Superior temporal gyrus (tissue), 1 donor: Measurements from ENCODE around the gene OR1D5.
"Not testable (repeated sequence)": the region's sequence is repeated elsewhere in the genome, so short reads cannot be mapped to it uniquely, and the experiment has no call there.

ENCODE experiments used
- DNase-seq: peaks from one replicate; pipeline ENCODE4 v3.0.0-alpha.2; 2016; ENCODE audit errors: extremely low spot score

The OR1D5 gene

GRCh38 chr17:3063507-3063906 lies at the start of gene OR1D5:
TSS of gene OR1D5 (minus strand) at chr17:3063607. CDS start at chr17:3063607, 0 bp downstream.
- not testable (repeated sequence) for DNase-seq

- no peak for DNase-seq
Measured at GRCh38 chr17:3104322-3104721, 40.9 kb upstream of the OR1D5 start, which contains the start of gene OR1D2. TSS of gene OR1D2 (minus strand) at chr17:3104422. CDS start at chr17:3092996, 11,426 bp downstream.

- DNase-seq, result not testable (repeated sequence)
Measured at GRCh38 chr17:3073850-3074249, 10.4 kb upstream of the OR1D5 start.

GRCh38 chr17:3065192-3065591 lies 1.8 kb upstream of the OR1D5 start:
- not testable (repeated sequence) for DNase-seq

- not testable (repeated sequence) for DNase-seq
Measured at GRCh38 chr17:3062824-3063377, 506 bp downstream of the OR1D5 start.

GRCh38 chr17:3054868-3055267 lies 8.5 kb downstream of the OR1D5 start:
- not testable (repeated sequence) for DNase-seq

GRCh38 chr17:3049705-3050295 lies 13.6 kb downstream of the OR1D5 start:
- DNase-seq, result no peak

GRCh38 chr17:3048727-3049471 lies 14.5 kb downstream of the OR1D5 start:
- DNase-seq, result peak; percentile 99

- no peak for DNase-seq
Measured at GRCh38 chr17:3046753-3047152, 16.7 kb downstream of the OR1D5 start.

GRCh38 chr17:3043737-3044365 lies 19.6 kb downstream of the OR1D5 start:
- no peak for DNase-seq

GRCh38 chr17:3040882-3041281 lies 22.5 kb downstream of the OR1D5 start:
- DNase-seq, result peak; percentile 38

GRCh38 chr17:3039736-3040135 lies 23.7 kb downstream of the OR1D5 start:
- DNase-seq, result no peak

GRCh38 chr17:3038941-3039340 lies 24.5 kb downstream of the OR1D5 start:
- no peak for DNase-seq

GRCh38 chr17:3037259-3037658 lies 26.1 kb downstream of the OR1D5 start:
- DNase-seq, result no peak

GRCh38 chr17:3036800-3037199 lies 26.6 kb downstream of the OR1D5 start:
- no peak for DNase-seq

- DNase-seq, result no peak
Measured at GRCh38 chr17:3035968-3036280, 27.5 kb downstream of the OR1D5 start.

GRCh38 chr17:3035256-3035967 lies 28.0 kb downstream of the OR1D5 start:
- no peak for DNase-seq

- no peak for DNase-seq
Measured at GRCh38 chr17:3034578-3034920, 28.9 kb downstream of the OR1D5 start.

- no peak for DNase-seq
Measured at GRCh38 chr17:3033741-3034577, 29.4 kb downstream of the OR1D5 start.

- no peak for DNase-seq
Measured at GRCh38 chr17:3033248-3033640, 30.2 kb downstream of the OR1D5 start.
